PC-9 (cell line): Measurements from ENCODE around the gene P3H4.

Experiments
- CTCF ChIP-seq: fragments of 200-600 bp; sonication (generic); conservative IDR thresholded peaks from 2 replicates; pipeline ENCODE4 v1.6.1; 2017; ENCODE audit warnings: mixed run types, antibody characterized with exemption, mild to moderate bottlenecking, moderate library complexity
- EZH2 ChIP-seq: fragments of 200-600 bp; sonication (generic); IDR thresholded peaks from 2 replicates; pipeline ENCODE4 v1.8.0; 2017; ENCODE audit warnings: antibody characterized with exemption, low read depth

- no peak for TF ChIP-seq CTCF
- TF ChIP-seq EZH2: no peak
These were observed 48.6 kb upstream of the P3H4 start for GRCh38 chr17:41860254-41860931.
